WTC11 (cell line): ENCODE results near the gene SLC29A4. TPM values are rescaled to one million over a fixed set of nuclear protein-coding genes. Genes with fewer than 3 reads are reported as not detected.

Experiments
- ATAC-seq: fragments of 200-7000 bp; cut with Tn5 transposase; 2 replicates; pipeline ENCODE4 v1.10.0; 2021; ENCODE audit warnings: mild to moderate bottlenecking, moderate library complexity
- CTCF ChIA-PET: fragments of 300-600 bp; sonication (Branson Sonifier 250); formaldehyde crosslinking; loops from one replicate; lab custom pipeline; 2021; ENCODE audit warnings: antibody characterized with exemption; lab: Charles Lee
- POLR2A ChIA-PET: fragments of 350-600 bp; sonication (Branson Sonifier 250); formaldehyde crosslinking; loops from one replicate; lab custom pipeline; 2021; ENCODE audit warnings: antibody characterized with exemption; lab: Charles Lee
- DNase-seq: peaks from one replicate; pipeline ENCODE4 v3.0.0; 2021; ENCODE audit warnings: low spot score
- H3K27ac Mint-ChIP-seq: 2 replicates; pipeline ENCODE4 v1.8.0; 2021; ENCODE audit warnings: mixed read lengths
- H3K27me3 Mint-ChIP-seq: 2 replicates; pipeline ENCODE4 v1.8.0; 2021; ENCODE audit warnings: low read depth, mild to moderate bottlenecking, moderate library complexity, mixed read lengths
- H3K36me3 Mint-ChIP-seq: 2 replicates; pipeline ENCODE4 v1.8.0; 2021; ENCODE audit warnings: mixed read lengths
- H3K4me1 Mint-ChIP-seq: 2 replicates; pipeline ENCODE4 v1.8.0; 2022; ENCODE audit warnings: mixed read lengths
- H3K4me3 Mint-ChIP-seq: 2 replicates; pipeline ENCODE4 v1.8.0; 2021; ENCODE audit warnings: mild to moderate bottlenecking, moderate library complexity, mixed read lengths
- H3K9me3 Mint-ChIP-seq: 2 replicates; pipeline ENCODE4 v1.8.0; 2021; ENCODE audit warnings: mixed read lengths
- ARID4B ChIP-seq: sonication (generic); formaldehyde crosslinking; IDR thresholded peaks from 2 replicates; pipeline ENCODE4 v1.8.0; 2023; ENCODE audit warnings: missing genetic modification reagents, mild to moderate bottlenecking, borderline replicate concordance
- FOXP1 ChIP-seq: sonication (generic); formaldehyde crosslinking; IDR thresholded peaks from 2 replicates; pipeline ENCODE4 v1.8.0; 2022; ENCODE audit warnings: missing genetic modification reagents, mild to moderate bottlenecking, moderate library complexity, borderline replicate concordance
- MAX ChIP-seq: sonication (generic); formaldehyde crosslinking; IDR thresholded peaks from 2 replicates; pipeline ENCODE4 v1.8.0; 2022; ENCODE audit warnings: mild to moderate bottlenecking, missing genetic modification reagents
- MLX ChIP-seq: sonication (generic); formaldehyde crosslinking; IDR thresholded peaks from 2 replicates; pipeline ENCODE4 v1.8.1; 2023; ENCODE audit warnings: mild to moderate bottlenecking, missing genetic modification reagents, moderate library complexity
- NR3C1 ChIP-seq: sonication (generic); formaldehyde crosslinking; conservative IDR thresholded peaks from 2 replicates; pipeline ENCODE4 v1.8.1; 2023; ENCODE audit warnings: low read depth, mild to moderate bottlenecking, missing genetic modification reagents
- PRRX2 ChIP-seq: fragments of 250-450 bp; sonication (Bioruptor Pico); IDR thresholded peaks from 2 replicates; pipeline ENCODE4 v1.8.0; 2021; ENCODE audit warnings: mild to moderate bottlenecking
- RELA ChIP-seq: sonication (generic); formaldehyde crosslinking; IDR thresholded peaks from 2 replicates; pipeline ENCODE4 v1.8.1; 2022; ENCODE audit warnings: missing genetic modification reagents, mild to moderate bottlenecking, borderline replicate concordance
- RORB ChIP-seq: fragments of 250-450 bp; sonication (Bioruptor Pico); IDR thresholded peaks from 2 replicates; pipeline ENCODE4 v1.9.0; 2021; ENCODE audit warnings: mild to moderate bottlenecking
- TCF7 ChIP-seq: sonication (generic); formaldehyde crosslinking; IDR thresholded peaks from 2 replicates; pipeline ENCODE4 v1.8.0; 2022; ENCODE audit warnings: mild to moderate bottlenecking, low read depth, missing genetic modification reagents, moderate library complexity
- USF2 ChIP-seq: sonication (generic); formaldehyde crosslinking; IDR thresholded peaks from 2 replicates; pipeline ENCODE4 v1.8.1; 2023; ENCODE audit warnings: mild to moderate bottlenecking, missing genetic modification reagents, moderate library complexity
- ZNF121 ChIP-seq: sonication (generic); formaldehyde crosslinking; IDR thresholded peaks from 2 replicates; pipeline ENCODE4 v1.8.0; 2023; ENCODE audit warnings: missing genetic modification reagents
- ZNF281 ChIP-seq: sonication (generic); formaldehyde crosslinking; IDR thresholded peaks from 2 replicates; pipeline ENCODE4 v1.8.0; 2023; ENCODE audit warnings: mild to moderate bottlenecking, missing genetic modification reagents
- ZNF416 ChIP-seq: fragments of 250-450 bp; sonication (Bioruptor Pico); IDR thresholded peaks from 2 replicates; pipeline ENCODE4 v1.9.0; 2021; ENCODE audit warnings: mild to moderate bottlenecking, inconsistent platforms
- ZNF423 ChIP-seq: fragments of 250-450 bp; sonication (Bioruptor Pico); IDR thresholded peaks from 2 replicates; pipeline ENCODE4 v2.1.2; 2022; ENCODE audit warnings: mild to moderate bottlenecking, moderate library complexity
- ZNF532 ChIP-seq: fragments of 250-450 bp; sonication (Bioruptor Pico); IDR thresholded peaks from 2 replicates; pipeline ENCODE4 v1.9.0; 2021; ENCODE audit warnings: mild to moderate bottlenecking, borderline replicate concordance
- total RNA-seq: library from RNA; stranded (reverse); gene quantifications from 3 replicates; pipeline ENCODE4 v1.2.3, GENCODE V29; 2021

Gene SLC29A4
- total RNA-seq, 1 experiment from 2014 or later: 14.4 TPM

- POLR2A ChIA-PET: interaction anchor here (1.3 to 1.6 kb wide), 2 partner anchors 54 to 55 kb away, joined by 3 to 5 read pairs; no protein-coding TSS in a partner anchor
- peaks cover 9% of the 10 kb centered on the region for H3K36me3 Mint-ChIP-seq
- TF ChIP-seq RELA (CRISPR knock-in tag): no peak
- TF ChIP-seq ZNF281 (CRISPR knock-in tag): no peak
- no peak for TF ChIP-seq NR3C1 (CRISPR knock-in tag)
- TF ChIP-seq MAX (CRISPR knock-in tag): 0 out of 2 replicates have a peak, but pooled peaks have one; percentile 49
- H3K27me3 Mint-ChIP-seq: peaks cover 19% of the 10 kb centered on the region
- peak overlapping the region; percentile 91 for H3K4me3 Mint-ChIP-seq
- CTCF ChIA-PET: interaction anchor here (0.5 to 2.7 kb wide), 13 partner anchors 10 to 383 kb away, joined by 3 to 47 read pairs (median 4); no protein-coding TSS in a partner anchor
- no peak for DNase-seq
- no peak for ATAC-seq
- no peak overlapping the region for H3K27ac Mint-ChIP-seq
- H3K4me1 Mint-ChIP-seq: peaks cover 9% of the 10 kb centered on the region
- peaks cover 4% of the 10 kb centered on the region; the same call in 1 of the 2 replicates for H3K9me3 Mint-ChIP-seq
These were observed 12.6 kb downstream of the SLC29A4 start for GRCh38 chr7:5295039-5296014.

GRCh38 chr7:5296015-5296610 is 13.4 kb downstream of the SLC29A4 start:
- peaks cover 9% of the 10 kb centered on the region for H3K36me3 Mint-ChIP-seq
- H3K9me3 Mint-ChIP-seq: peaks cover 4% of the 10 kb centered on the region; the same call in 1 of the 2 replicates
- H3K27ac Mint-ChIP-seq: peak overlapping the region; percentile 86
- H3K4me1 Mint-ChIP-seq: peaks cover 9% of the 10 kb centered on the region
- H3K4me3 Mint-ChIP-seq: peak overlapping the region; percentile 91
- ChIA-PET POLR2A (interaction anchor here (1.2 to 1.6 kb wide), 2 partner anchors 55 to 127 kb away, joined by 3 to 5 read pairs; partner anchors contain the start of gene TNRC18), CTCF (interaction anchor here (0.5 to 2.7 kb wide), 17 partner anchors 11 to 504 kb away, joined by 3 to 47 read pairs (median 4); no protein-coding TSS in a partner anchor)
- H3K27me3 Mint-ChIP-seq: peaks cover 19% of the 10 kb centered on the region
- peak; percentile 57 for ATAC-seq
- peak; percentile 57 for DNase-seq
- TF ChIP-seq ZNF532 (CRISPR knock-in tag): no peak
- no peak for TF ChIP-seq MLX
- no peak for TF ChIP-seq ARID4B
- no peak for TF ChIP-seq ZNF423 (CRISPR knock-in tag)
- TF ChIP-seq TCF7 (CRISPR knock-in tag): no peak
- no peak for TF ChIP-seq PRRX2
- TF ChIP-seq RORB (CRISPR knock-in tag): no peak
- no peak for TF ChIP-seq ZNF121 (CRISPR knock-in tag)
- no peak for TF ChIP-seq ZNF416 (CRISPR knock-in tag)
- TF ChIP-seq FOXP1 (CRISPR knock-in tag): no peak
- 0 out of 2 replicates have a peak, but pooled peaks have one; percentile 16 for TF ChIP-seq MAX (CRISPR knock-in tag)
- 0 out of 2 replicates have a peak, but pooled peaks have one; percentile 11 for TF ChIP-seq USF2 (CRISPR knock-in tag)
